G401 (cell line): ENCODE measurements around the gene TGFBR1. TPM values are rescaled to one million over a fixed set of nuclear protein-coding genes. Genes with fewer than 3 reads are reported as not detected.
"Not testable (repeated sequence)": the region's sequence is repeated elsewhere in the genome, so short reads cannot be mapped to it uniquely, and the experiment has no call there.

Experiments used
- DNase-seq: peaks from one replicate; pipeline ENCODE4 v3.0.0-alpha.2; 2015; ENCODE audit warnings: low spot score
- in situ Hi-C: cut with HindIII; loops from 2 replicates; pipeline ENCODE4 v1.10.0; 2016; ENCODE audit warnings: low sequenced_read_pairs, mixed read lengths
- total RNA-seq: library from RNA; depleted of rRNA; stranded (reverse); fragments of >200 nt; shearing (Covaris generic); gene quantifications from 2 replicates; pipeline ENCODE4 v1.2.3, GENCODE V29; 2014

Gene TGFBR1
- total RNA-seq, 1 experiment from 2014 or later, result 16.9 TPM

DNA sequence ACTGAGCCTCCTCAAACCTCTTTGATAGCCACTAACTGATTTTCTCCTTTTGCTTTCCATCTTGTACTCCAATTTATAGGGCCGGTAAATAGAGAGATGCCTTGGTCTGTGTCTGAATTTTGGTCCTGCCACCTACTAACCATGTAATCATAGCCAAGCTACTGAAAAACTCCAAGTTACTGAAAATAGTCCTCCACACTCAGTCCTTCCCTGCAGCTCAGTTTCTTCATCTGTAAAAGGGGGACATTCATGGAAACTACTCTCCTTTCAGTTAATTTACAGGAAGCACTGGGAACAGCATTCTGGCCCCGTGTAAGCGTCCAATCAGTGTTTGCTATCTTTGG lies 30.0 kb upstream of the TGFBR1 start:
- in situ Hi-C loops, result no loop called here
- DNase-seq, result no peak

DNA sequence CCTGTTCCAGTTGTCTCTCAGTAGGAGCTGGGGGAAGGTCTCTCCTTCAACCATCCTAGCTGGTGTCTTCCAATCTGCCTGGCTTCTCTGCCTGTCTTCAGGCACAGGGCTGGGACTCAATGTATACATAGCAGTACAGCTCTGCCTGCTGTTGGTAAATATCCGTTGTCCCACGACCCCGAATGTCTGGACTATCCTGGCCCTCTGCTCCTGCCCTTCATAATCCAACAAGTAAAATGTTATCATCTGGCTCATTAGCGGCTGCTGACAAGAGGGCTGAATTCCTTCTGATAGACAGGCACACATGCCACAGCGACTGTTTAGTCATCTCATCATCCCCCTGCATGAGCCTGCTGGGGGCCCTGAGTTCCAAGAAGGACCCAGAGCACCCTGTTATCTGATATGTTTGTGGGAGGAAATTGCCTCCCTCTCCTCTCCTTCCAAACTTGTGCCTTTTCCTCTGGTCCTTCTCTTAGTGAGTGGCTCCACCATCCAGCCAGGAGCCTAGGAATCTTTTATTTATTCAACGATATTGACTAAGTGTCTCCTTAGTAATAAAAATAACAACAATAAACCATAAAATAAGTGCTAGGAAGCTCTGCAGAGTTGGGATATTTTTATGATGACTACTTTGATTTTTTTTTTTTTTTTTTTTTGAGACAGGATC lies 29.5 kb upstream of the TGFBR1 start:
- DNase-seq, result no peak
- in situ Hi-C loops, result no loop called here

DNA sequence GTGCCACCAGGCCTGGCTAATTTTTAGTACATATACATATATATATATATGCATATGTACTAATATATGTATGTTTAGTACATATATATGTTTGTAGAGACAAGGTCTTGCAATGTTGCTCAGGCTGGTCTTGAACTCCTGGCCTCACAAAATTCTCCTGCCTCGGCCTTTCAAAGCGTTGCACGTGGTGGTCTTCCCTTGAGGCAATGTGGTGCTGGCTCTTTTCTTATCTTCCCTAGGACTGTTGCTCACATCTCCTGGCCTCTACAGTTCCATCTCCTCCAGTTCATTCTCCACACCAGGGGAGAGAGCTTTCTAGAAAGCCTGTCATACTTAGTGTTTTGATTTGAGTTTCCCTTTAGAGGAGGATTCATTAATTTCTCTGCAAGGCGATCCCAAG lies 28.9 kb upstream of the TGFBR1 start:
- in situ Hi-C loops, result no loop called here
- DNase-seq, result no peak

DNA sequence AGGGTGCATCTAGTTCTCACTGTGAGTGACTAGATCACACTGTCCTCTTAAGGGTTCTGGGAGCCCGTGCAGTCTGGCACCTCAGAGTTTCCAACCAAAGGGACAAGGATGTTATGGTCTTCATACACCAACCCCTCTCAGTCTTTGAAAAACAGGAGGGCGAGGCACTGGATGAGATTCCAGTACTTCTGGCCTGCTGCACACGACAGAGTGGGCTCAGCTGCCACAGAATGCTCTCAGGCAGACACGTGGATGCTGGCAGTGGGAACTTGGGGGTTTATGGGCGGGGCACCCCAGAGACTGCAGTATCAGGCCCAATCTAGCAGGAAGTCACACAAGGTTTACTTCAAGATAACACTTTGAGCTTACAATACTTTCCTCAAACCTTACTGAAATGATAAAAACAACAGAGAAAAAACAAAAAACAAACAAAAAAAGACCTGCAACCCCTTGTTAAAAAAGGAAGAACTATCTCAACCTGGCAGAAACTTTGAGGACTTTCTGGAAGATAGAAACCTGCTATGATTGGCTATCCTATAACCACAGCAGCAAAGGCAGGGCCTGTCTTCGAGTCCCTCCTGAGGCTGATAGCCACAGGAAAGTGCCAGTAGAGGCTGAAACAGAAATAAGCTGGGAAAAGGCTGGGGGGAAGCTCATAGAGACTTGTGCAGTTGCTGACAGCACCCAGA lies 28.3 kb upstream of the TGFBR1 start:
- DNase-seq, result no peak
- in situ Hi-C loops, result no loop called here

DNA sequence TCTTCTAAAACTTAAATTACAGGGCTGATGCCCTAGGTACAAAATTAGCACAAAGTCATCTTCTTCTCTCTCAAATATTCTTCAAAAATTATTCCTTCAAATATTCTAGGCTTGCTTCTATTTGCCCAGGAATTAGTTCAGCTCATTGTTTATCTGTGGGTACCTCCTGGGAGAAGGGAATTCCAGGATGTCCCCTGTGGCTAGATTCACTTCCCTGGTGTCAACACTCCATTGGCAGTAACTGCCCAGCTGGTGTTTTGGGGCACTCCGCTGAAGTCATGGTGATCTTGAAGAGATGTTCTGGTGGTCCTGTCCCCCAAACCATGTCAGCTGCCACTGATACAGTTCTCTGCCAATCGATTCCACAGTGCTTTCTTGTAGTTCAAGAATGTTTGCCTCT lies 26.2 kb upstream of the TGFBR1 start:
- in situ Hi-C loops, result no loop called here
- DNase-seq, result no peak

DNA sequence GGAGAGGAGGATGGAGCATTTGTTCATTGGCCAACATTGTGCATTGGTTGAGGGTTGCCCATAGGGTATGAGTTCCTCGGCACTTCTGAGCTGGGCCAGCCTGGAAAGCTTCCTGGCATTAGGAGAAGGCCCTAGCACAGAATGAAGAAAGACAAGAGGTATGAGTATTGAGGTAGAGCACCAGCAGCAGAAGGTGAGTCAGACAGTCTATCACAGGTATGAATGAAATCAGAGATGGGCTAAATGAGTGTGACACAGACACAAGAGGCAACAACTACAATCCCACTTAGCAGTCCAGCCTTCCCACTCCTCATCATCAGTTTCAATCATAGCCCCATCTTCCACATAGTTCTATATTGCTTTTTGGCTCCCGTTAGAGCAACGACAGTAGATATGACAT lies 25.4 kb upstream of the TGFBR1 start:
- DNase-seq, result no peak
- in situ Hi-C loops, result no loop called here

DNA sequence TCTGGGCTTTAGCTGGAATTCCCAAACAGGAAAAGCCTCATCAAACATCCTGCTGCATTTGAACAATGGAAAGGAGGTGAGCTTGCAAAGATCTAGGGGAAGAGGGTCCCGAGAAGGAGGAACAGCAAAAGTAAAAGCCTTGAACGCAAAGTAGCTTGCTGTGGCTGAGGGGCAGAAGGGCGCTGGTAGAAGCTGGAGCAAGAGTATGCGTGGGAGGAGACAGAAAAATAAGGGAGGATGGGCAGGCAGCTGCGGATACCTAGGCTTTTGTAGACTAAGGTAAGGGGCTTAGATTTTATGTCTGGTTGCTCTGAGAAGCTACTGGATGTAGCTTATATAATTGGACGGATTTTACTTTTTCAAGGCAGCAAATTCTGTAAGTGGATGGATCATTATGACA lies 21.9 kb upstream of the TGFBR1 start:
- DNase-seq, result no peak
- in situ Hi-C loops, result no loop called here

DNA sequence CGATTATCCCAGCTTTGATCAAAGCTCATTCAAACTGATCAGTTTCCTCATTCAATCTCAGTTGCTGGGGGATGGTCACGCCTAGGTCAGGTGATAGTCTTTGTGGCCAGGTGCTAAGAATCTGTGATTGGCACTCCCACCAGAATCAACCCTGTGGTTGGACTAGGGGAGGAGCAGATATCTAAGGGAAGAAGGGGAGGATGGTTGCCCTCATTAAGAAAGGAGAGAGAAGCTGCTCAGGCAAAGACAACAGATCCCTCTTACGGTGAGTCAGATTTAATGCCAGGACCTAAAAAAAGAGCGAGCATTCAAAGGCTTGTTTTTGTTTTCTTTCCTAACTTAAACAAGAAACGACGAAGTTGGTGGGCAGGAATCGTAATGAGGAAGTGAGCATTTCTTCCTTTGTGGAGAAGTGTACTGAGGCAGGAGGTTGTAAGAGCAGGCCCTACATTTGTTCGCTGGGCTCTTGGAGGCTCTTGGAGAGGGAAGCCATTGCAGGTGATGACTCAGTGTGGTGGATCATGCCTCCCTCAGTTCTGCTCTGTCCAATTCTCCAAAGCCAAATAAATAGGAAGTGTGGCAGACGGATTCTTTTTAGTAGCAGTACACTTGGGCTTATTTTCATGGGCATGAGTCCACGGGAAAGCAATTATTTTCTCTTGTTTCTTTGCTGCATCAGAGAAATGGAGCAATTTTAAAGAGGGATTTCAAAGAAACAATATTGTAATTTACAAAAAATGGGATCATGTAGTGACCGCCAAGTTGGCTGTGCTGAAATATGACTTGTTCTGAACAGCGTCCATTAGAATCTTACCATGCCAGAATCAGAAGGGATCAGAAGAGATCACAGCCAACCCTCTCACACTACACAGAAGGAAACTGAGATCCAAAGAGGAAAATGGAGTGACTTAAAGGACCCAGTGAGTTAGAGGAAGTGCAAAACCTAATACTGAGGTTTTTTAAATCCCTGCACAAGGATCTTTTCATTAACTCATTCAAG lies 18.7 kb upstream of the TGFBR1 start:
- in situ Hi-C loops, result no loop called here
- DNase-seq, result peak; percentile 26

DNA sequence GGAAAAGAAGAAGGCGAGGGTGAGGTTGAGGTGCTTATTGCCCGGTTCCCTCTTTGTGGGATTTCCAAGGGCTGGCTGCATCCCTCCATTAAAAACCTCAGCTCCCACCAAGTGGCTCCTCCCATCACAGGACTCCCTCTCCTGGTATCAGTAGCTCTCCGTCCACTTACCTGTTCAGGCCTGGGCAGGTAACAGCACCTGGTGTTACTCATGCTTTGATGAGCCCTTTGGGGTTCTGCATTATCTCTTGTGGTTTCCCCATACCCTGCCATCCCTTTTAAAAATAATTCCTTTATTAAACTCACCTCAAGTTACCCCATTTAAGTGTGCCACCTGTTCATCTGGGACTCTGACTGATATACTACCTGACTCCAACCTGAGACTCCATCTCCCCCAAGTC lies 17.5 kb upstream of the TGFBR1 start:
- no peak for DNase-seq
- in situ Hi-C loops, result no loop called here

DNA sequence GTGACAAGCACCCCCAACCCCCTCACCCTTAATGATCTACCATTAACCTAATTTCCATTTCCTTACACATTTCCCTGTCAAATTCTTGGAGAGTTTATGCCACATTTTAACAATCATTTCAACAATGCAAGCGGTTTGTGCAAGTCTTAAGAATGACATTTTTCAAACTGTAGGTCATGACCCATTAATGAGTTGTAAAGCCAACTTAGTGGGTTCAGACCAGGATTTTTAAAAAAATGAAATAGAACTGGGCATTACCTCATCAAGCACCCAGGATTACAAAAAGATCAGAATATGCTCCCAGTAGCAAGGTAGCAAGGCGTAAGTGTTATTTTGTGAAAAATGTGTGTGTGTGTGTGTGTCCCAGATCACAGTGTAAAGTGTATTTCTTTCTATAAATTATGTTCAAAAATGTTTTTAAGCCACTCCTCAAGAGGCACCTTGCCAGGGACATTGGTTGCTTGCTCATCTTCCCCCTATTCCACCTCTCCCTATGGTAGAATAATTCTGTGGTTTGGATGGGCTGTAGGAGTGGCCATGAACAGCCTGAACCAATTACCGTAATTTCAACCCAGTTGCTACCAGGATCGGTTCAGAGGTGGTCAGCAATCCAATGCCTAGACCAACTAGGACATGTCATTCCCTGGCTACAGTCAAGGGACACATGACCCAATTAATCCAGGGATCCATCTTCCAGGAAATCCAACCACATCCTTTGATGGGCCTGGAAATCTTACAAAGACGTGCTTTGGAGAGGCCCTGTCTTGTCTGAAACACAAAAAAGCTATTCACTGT lies 14.4 kb upstream of the TGFBR1 start:
- no peak for DNase-seq
- in situ Hi-C loops, result no loop called here

DNA sequence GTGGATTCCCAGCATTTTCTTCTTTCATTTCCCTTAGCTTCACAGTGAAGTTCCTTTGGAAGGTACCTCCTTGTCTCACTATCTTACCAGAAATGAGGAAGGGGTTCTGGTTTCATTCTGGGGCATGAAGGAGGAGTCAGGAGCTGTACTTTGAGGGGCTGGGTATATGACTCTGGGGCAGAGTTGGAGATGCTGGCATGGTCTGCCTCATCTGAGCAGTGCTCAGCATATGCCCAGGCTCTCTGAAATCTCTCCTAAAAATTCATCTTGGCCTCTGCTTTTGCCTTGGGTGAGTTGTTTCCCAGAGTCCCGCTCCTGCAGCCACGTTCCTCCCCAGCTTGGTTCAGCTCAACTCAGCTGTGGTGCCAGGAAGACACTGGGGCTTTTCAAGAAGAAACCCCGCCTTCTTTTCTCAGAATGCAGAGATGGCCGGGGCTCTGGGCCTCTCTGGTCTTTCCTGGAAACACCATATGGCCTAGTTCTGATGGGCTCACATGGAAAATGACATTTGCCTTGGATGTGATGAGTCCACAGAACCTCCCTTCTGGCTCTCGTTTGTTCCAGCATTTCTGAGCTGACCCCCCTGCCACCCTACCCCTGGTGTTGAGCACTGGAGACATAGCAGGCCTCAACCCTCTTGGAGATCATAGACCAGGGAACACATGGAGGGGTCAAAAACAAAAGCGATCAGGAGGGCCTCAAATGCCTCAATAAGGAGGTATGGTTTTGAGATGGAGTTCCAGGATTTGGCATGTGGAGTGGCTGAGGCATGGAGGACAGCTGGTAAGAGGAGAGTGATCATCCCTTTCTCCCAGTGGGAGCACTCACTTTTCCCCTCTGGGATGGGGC lies 12.0 kb upstream of the TGFBR1 start:
- no peak for DNase-seq
- in situ Hi-C loops, result no loop called here

DNA sequence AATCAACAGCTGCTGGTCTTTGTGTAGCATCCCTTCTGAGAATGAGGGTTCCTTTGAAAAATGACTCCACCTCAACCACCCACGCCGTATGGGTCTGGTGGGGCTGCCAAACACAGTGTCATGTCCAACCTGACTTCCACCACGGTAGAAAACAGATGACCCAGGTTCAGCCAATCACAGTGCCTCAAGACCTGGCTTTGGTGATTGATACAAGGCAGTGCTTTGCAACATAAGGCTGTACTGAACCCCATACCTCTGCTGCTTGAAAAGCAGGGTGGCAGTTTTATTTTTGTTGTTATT lies 11.5 kb upstream of the TGFBR1 start:
- in situ Hi-C loops, result no loop called here
- DNase-seq, result no peak

DNA sequence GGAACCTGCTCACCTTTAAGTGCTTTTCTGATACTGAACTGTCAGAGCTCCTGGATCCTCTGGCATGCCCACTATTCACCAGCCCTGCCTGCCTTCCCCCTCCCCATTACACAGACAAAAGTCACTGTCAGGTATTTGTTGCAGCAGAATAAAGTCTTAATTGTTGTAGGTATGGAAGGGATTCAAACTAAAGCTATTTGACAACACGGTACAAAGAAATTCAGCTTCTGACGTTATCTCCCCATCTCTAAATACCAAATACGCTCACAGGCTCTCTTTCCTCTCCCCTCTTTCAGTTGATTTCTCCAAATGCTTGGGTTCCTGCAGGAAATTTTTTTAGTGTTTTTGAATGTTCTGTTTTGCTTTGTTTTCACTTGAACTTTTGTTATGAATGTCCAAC lies 9.3 kb upstream of the TGFBR1 start:
- in situ Hi-C loops, result no loop called here
- DNase-seq, result no peak

DNA sequence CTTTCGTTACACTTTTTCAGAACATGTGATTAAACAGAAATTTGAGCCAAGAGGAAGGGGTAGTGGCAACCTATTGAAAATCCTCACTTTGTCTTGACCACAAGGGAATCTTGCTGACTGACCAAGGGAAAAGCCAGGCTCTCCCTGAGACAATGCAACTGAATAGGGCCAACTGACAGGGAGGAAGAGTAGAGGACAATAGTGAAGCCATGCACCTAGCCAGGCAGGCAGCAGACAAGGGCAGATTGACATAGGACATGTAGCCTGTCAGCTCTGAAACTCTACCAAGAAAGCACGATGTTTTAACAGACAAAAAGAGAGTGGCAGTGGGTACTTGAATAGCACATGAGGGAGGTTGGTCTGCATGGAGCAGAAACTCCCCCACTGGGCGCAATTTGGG lies 8.5 kb upstream of the TGFBR1 start:
- no peak for DNase-seq
- in situ Hi-C loops, result no loop called here

DNA sequence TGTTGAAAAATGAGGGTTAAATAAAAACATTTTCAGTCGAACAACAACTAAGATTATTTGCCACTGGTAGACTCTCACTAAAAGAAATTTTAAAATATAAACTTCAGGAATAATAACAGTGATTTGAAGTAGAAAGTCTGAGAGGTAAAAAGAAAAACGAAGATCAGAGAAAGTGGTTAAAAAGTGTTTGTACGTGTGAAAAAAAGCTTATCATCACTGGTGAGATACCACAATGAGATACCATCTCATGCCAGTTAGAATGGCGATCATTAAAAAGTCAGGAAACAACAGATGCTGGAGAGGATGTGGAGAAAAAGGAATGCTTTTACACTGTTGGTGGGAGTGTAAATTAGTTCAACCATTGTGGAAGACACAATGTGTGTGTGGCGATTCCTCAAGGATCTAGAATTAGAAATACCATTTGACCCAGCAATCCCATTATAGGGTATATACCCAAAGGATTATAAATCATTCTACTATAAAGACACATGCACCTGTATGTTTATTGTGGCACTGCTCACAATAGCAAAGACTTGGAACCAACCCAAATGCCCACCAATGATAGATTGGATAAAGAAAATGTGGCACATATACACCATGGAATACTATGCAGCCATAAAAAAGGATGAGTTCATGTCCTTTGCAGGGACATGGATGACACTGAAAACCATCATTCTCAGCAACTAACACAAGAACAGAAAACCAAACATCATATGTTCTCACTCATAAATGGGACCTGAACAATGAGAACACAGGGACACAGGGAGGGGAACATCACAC lies 4.9 kb upstream of the TGFBR1 start:
- in situ Hi-C loops, DNase-seq: not testable (repeated sequence)

DNA sequence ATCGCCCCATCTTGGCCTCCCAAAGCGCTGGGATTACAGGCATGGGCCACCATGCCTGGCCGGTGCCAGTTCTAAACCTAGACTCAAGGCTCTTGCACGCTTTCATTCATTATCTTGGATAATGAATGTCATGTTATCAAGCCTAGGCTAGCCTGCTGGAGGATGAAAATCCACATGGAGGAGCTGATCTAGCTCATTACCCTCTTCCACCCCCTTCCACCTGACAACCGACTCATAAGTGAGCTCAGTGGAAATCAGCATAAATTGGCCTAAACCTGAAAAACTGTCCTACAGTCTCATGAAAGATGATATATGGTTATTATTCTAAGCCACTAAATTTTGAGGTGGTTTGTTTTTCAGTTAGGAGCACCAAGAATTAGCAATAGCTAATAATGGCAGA lies 3.6 kb upstream of the TGFBR1 start:
- in situ Hi-C loops, result no loop called here
- DNase-seq, result no peak

DNA sequence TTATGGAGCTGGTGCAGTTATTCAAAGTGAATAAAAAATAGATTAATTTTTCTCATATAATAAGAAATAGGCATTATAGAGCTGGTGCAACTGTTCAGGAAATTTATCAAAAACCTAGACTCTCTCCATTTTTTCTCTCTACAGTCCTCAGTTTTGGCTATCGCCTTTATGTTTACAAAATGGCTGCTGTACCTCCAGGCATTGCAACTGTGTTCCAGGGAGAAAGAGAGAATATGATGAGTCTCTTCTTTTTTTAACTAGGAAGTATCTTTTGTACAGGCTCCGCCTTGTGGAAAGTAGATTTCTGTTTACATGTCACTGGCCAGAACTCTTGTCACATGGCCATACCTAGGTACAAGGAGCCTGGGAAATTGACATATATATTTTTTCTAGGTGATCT lies 3.1 kb upstream of the TGFBR1 start:
- in situ Hi-C loops, result no loop called here
- no peak for DNase-seq
